Subcutaneous adipose tissue (tissue), 4 donors: Measurements from ENCODE around the gene PLXNA2. TPM values are rescaled to one million over a fixed set of nuclear protein-coding genes. Genes with fewer than 3 reads are reported as not detected.

Experiments
- CTCF ChIP-seq: fragments of 450-650 bp; IDR thresholded peaks from one replicate; pipeline ENCODE4 v1.5.1; 2016; ENCODE audit warnings: low read depth, mild to moderate bottlenecking, control low read depth, antibody characterized with exemption, moderate library complexity
- total RNA-seq, 4 donors: library from RNA; depleted of rRNA; stranded (reverse); fragments of >200 nt; gene quantifications; one replicate each; pipeline ENCODE4 v1.1.0, GENCODE V29; 2016

The PLXNA2 gene
- total RNA-seq, 4 donors from 2014 or later = 6.8 to 37.5 (median 14.3) TPM

- no peak for TF ChIP-seq CTCF
These were observed 155.9 kb downstream of the PLXNA2 start for GRCh38 chr1:208088319-208088718.

- no peak for TF ChIP-seq CTCF
These were observed 158.3 kb downstream of the PLXNA2 start for GRCh38 chr1:208085655-208086515.

- no peak for TF ChIP-seq CTCF
These were observed 159.4 kb downstream of the PLXNA2 start for GRCh38 chr1:208084764-208085163.

GRCh38 chr1:208084220-208084619, 160.0 kb downstream of the PLXNA2 start:
- TF ChIP-seq CTCF = no peak

- TF ChIP-seq CTCF = no peak
These were observed 160.5 kb downstream of the PLXNA2 start for GRCh38 chr1:208083715-208084085.

GRCh38 chr1:208083016-208083714, 161.0 kb downstream of the PLXNA2 start:
- no peak for TF ChIP-seq CTCF

- no peak for TF ChIP-seq CTCF
These were observed 162.2 kb downstream of the PLXNA2 start for GRCh38 chr1:208081972-208082371.
